ENCODE measurements around the gene EPHA3. TPM values are rescaled to one million over a fixed set of nuclear protein-coding genes. Genes with fewer than 3 reads are reported as not detected.
A peak's percentile ranks its signal among the peaks of the same experiment; 100 is the strongest.

Gene EPHA3
- total RNA-seq, 2 donors from 2014 or later, result 0.15 to 0.18 TPM

GRCh38 chr3:89276116-89276515, 168.7 kb downstream of the EPHA3 start:
- no peak overlapping the region for H3K27ac ChIP-seq (ENCODE audit: low read depth, low read length)
- no peak overlapping the region for H3K9ac ChIP-seq (ENCODE audit: extremely low read depth, low read length, poor library complexity, severe bottlenecking)
- DNase-seq, result no peak
- no peaks in the 10 kb centered on the region for H3K27me3 ChIP-seq (ENCODE audit: control insufficient read depth, insufficient read depth, low read length, poor library complexity, severe bottlenecking)
- no peaks in the 10 kb centered on the region for H3K9me3 ChIP-seq (ENCODE audit: control insufficient read depth, low read length)
- TF ChIP-seq, protein P1, sequence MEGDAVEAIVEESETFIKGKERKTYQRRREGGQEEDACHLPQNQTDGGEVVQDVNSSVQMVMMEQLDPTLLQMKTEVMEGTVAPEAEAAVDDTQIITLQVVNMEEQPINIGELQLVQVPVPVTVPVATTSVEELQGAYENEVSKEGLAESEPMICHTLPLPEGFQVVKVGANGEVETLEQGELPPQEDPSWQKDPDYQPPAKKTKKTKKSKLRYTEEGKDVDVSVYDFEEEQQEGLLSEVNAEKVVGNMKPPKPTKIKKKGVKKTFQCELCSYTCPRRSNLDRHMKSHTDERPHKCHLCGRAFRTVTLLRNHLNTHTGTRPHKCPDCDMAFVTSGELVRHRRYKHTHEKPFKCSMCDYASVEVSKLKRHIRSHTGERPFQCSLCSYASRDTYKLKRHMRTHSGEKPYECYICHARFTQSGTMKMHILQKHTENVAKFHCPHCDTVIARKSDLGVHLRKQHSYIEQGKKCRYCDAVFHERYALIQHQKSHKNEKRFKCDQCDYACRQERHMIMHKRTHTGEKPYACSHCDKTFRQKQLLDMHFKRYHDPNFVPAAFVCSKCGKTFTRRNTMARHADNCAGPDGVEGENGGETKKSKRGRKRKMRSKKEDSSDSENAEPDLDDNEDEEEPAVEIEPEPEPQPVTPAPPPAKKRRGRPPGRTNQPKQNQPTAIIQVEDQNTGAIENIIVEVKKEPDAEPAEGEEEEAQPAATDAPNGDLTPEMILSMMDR (conservative IDR thresholded peaks at IDR 0.05), result no peak
- H3K36me3 ChIP-seq (ENCODE audit: control insufficient read depth, insufficient read depth, low read length), result no peaks in the 10 kb centered on the region
- no peaks in the 10 kb centered on the region for H3K4me1 ChIP-seq (ENCODE audit: control insufficient read depth, insufficient read depth, low read length)
- Mint-ChIP-seq H3K4me3 (no peak overlapping the region), H3K27ac (no peak overlapping the region), H3K4me1 (peaks cover 19% of the 10 kb centered on the region), H3K9me3 (no peaks in the 10 kb centered on the region), H3K27me3 (ENCODE audit: insufficient read depth) (no peaks in the 10 kb centered on the region), H3K36me3 (ENCODE audit: low read depth) (no peaks in the 10 kb centered on the region)
- H3K4me3 ChIP-seq (ENCODE audit: low read length), result no peak overlapping the region

DNA sequence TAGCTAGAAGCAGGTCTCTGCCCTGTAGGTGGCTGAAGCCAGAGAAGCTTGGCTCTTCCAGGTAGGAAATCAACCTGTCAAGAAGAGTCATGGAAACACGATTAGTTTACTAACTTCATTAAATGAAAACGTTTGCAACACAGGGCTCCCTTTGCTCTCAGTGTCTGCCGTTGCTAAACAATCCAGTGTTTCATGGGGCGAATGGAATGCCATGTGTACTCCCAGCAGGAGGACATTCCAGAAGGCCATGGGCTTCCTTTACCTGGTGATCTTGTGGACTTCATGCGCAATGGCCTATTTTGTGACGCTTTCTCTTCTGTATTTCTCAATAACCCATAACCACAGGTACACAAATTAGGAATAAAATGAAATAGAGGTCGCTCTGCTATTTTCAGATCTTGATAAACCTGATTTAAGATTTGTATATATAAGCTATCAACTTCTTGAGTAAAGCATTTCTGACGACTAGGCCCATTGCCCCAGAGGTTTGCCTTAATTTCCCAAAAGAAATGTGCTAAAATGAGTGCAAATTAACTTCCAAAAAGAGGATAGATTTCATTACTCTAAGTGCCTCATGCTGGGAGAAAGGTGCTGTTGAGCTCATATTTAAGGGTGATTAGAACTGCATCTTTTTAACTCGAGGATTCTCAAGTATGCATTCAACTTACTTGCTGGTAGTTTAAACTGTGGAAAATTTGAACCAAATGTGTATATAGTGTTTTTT, 171.0 kb downstream of the EPHA3 start:
- Mint-ChIP-seq H3K36me3 (ENCODE audit: low read depth) (no peaks in the 10 kb centered on the region), H3K4me1 (peaks cover 19% of the 10 kb centered on the region), H3K4me3 (no peak overlapping the region), H3K9me3 (no peaks in the 10 kb centered on the region), H3K27me3 (ENCODE audit: insufficient read depth) (no peaks in the 10 kb centered on the region), H3K27ac (peak overlapping the region; percentile 77)
- TF ChIP-seq, protein P1 (conservative IDR thresholded peaks at IDR 0.05), result peak; percentile 14
- Histone ChIP-seq H3K27ac (ENCODE audit: low read depth, low read length) (no peak overlapping the region), H3K4me1 (ENCODE audit: control insufficient read depth, insufficient read depth, low read length) (no peaks in the 10 kb centered on the region), H3K27me3 (ENCODE audit: control insufficient read depth, insufficient read depth, low read length, poor library complexity, severe bottlenecking) (no peaks in the 10 kb centered on the region), H3K9ac (ENCODE audit: extremely low read depth, low read length, poor library complexity, severe bottlenecking) (no peak overlapping the region), H3K36me3 (ENCODE audit: control insufficient read depth, insufficient read depth, low read length) (no peaks in the 10 kb centered on the region), H3K9me3 (ENCODE audit: control insufficient read depth, low read length) (no peaks in the 10 kb centered on the region), H3K4me3 (ENCODE audit: low read length) (no peak overlapping the region)
- peak; percentile 87 for DNase-seq
- 34 to 61% methylated on average over 5 to 9 of the region's 9 CpGs for WGBS, 2 experiments (ENCODE audit: insufficient coverage in 1 of 2, insufficient read length in 1 of 2)

- Histone ChIP-seq H3K27ac (ENCODE audit: low read depth, low read length) (no peak overlapping the region), H3K4me1 (ENCODE audit: control insufficient read depth, insufficient read depth, low read length) (no peaks in the 10 kb centered on the region), H3K9me3 (ENCODE audit: control insufficient read depth, low read length) (no peaks in the 10 kb centered on the region), H3K27me3 (ENCODE audit: control insufficient read depth, insufficient read depth, low read length, poor library complexity, severe bottlenecking) (no peaks in the 10 kb centered on the region), H3K36me3 (ENCODE audit: control insufficient read depth, insufficient read depth, low read length) (no peaks in the 10 kb centered on the region), H3K4me3 (ENCODE audit: low read length) (no peak overlapping the region), H3K9ac (ENCODE audit: extremely low read depth, low read length, poor library complexity, severe bottlenecking) (no peak overlapping the region)
- no peak overlapping the region for H3K27ac Mint-ChIP-seq
- H3K4me3 Mint-ChIP-seq, result no peak overlapping the region
- WGBS, 2 experiments (ENCODE audit: insufficient coverage in 1 of 2, insufficient read length in 1 of 2), result 93% methylated on average over 2 of the region's 2 CpGs; no CpG with 5 or more reads in 1 of the 2 experiments
- no peaks in the 10 kb centered on the region for H3K36me3 Mint-ChIP-seq (ENCODE audit: low read depth)
- H3K4me1 Mint-ChIP-seq, result peaks cover 19% of the 10 kb centered on the region
- H3K9me3 Mint-ChIP-seq, result no peaks in the 10 kb centered on the region
- DNase-seq, result no peak
- H3K27me3 Mint-ChIP-seq (ENCODE audit: insufficient read depth), result no peaks in the 10 kb centered on the region
- TF ChIP-seq, protein P1 (conservative IDR thresholded peaks at IDR 0.05), result no peak
These were observed 172.9 kb downstream of the EPHA3 start for GRCh38 chr3:89280301-89280700.
